OCI-LY3 (cell line): Measurements from ENCODE around the gene EZH1.

Experiments
- H2AFZ ChIP-seq: fragments of 200-600, 300-600 bp; shearing (Covaris generic); 2 replicates; pipeline ENCODE4 v1.6.0; 2014; ENCODE audit warnings: antibody characterized with exemption, low read depth, low read length
- H3K27ac ChIP-seq: fragments of 200-600, 300-600 bp; sonication (generic); 2 replicates; pipeline ENCODE4 v1.5.1; 2014; ENCODE audit warnings: mild to moderate bottlenecking, low read length, moderate library complexity, mixed read lengths
- H3K27me3 ChIP-seq: fragments of 200-600, 300-600 bp; sonication (generic); 2 replicates; pipeline ENCODE4 v1.6.1; 2014; ENCODE audit warnings: low read depth, low read length, mixed read lengths
- H3K36me3 ChIP-seq: fragments of 200-600, 300-600 bp; sonication (generic); replicated peaks from 2 replicates; pipeline ENCODE3; 2014; ENCODE audit warnings: low read depth, low read length, mixed read lengths
- H3K4me1 ChIP-seq: fragments of 300-600, 200-600 bp; sonication (generic); 2 replicates; pipeline ENCODE4 v1.6.1; 2014; ENCODE audit warnings: low read length, mixed read lengths
- H3K4me2 ChIP-seq: fragments of 200-600, 300-600 bp; sonication (generic); 2 replicates; pipeline ENCODE4 v1.6.1; 2014; ENCODE audit warnings: low read length, mixed read lengths
- H3K4me3 ChIP-seq: fragments of 300-600, 200-600 bp; sonication (generic); 2 replicates; pipeline ENCODE4 v1.5.1; 2014; ENCODE audit warnings: antibody characterized with exemption, mild to moderate bottlenecking, low read length, moderate library complexity
- H3K79me2 ChIP-seq: fragments of 300-600, 200-600 bp; shearing (Covaris generic); 2 replicates; pipeline ENCODE4 v1.6.1; 2014; ENCODE audit warnings: mild to moderate bottlenecking, low read length, mixed read lengths
- H3K9ac ChIP-seq: fragments of 300-600, 200-600 bp; shearing (Covaris generic); 2 replicates; pipeline ENCODE4 v1.6.0; 2014; ENCODE audit warnings: mild to moderate bottlenecking, low read length, moderate library complexity
- H3K9me3 ChIP-seq: fragments of 200-600, 300-600 bp; shearing (Covaris generic); 2 replicates; pipeline ENCODE4 v1.6.1; 2014; ENCODE audit warnings: low read length, mixed read lengths; ENCODE audit not compliant: insufficient read depth
- H4K20me1 ChIP-seq: fragments of 200-600, 300-600 bp; sonication (generic); 2 replicates; pipeline ENCODE4 v1.6.1; 2016; ENCODE audit warnings: low read length, mixed read lengths; ENCODE audit not compliant: insufficient read depth
- CTCF ChIP-seq: fragments of 200-600, 300-600 bp; sonication (generic); IDR thresholded peaks from 2 replicates; pipeline ENCODE4 v1.5.1; 2014; ENCODE audit warnings: antibody characterized with exemption, low read length, low read depth
- EZH2phosphoT487 ChIP-seq: fragments of 200-600 bp; shearing (Covaris generic); IDR thresholded peaks from 2 replicates; pipeline ENCODE4 v1.6.1; 2018; ENCODE audit warnings: antibody characterized with exemption, mixed run types, low read depth

Gene EZH1

DNA sequence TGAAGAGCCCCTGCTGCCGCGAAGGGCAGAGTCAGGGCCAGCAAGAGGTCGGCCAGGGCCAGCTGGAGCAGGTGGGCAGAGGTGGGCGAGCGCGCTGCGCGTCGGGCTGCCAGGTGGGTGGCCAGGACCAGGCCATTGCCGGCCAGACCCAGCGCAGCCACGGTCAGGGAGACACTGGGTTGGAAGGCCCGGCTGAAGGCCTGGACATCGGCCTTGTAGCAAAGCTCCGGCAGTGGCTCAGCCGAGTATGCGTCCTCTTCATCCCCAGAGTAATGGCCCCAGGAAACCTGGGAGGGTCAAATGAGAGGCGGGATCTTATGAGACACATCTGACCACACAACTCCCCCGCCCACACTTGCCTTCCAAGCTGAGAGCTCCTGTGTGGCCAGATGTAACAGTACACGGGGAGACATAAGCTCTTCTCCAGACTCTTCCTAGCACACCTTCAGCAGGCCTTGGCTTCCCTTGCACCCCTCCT is 64.5 kb downstream of the EZH1 start:
- peak overlapping the region; percentile 97 for H3K4me2 ChIP-seq
- H3K27me3 ChIP-seq: peaks cover 8% of the 10 kb centered on the region
- H3K9me3 ChIP-seq: no peaks in the 10 kb centered on the region
- peak overlapping the region; percentile 84 for H3K27ac ChIP-seq
- no peaks in the 10 kb centered on the region for H4K20me1 ChIP-seq
- H3K36me3 ChIP-seq: peaks cover 6% of the 10 kb centered on the region
- no peak for TF ChIP-seq EZH2phosphoT487
- no peak for TF ChIP-seq CTCF
- peaks cover 48% of the 10 kb centered on the region for H3K4me1 ChIP-seq
- no peak overlapping the region; the same call in 1 of the 2 replicates for H2AFZ ChIP-seq
- peaks cover 34% of the 10 kb centered on the region for H3K79me2 ChIP-seq
- H3K4me3 ChIP-seq: peak overlapping the region; percentile 82
- H3K9ac ChIP-seq: peak overlapping the region; percentile 75

DNA sequence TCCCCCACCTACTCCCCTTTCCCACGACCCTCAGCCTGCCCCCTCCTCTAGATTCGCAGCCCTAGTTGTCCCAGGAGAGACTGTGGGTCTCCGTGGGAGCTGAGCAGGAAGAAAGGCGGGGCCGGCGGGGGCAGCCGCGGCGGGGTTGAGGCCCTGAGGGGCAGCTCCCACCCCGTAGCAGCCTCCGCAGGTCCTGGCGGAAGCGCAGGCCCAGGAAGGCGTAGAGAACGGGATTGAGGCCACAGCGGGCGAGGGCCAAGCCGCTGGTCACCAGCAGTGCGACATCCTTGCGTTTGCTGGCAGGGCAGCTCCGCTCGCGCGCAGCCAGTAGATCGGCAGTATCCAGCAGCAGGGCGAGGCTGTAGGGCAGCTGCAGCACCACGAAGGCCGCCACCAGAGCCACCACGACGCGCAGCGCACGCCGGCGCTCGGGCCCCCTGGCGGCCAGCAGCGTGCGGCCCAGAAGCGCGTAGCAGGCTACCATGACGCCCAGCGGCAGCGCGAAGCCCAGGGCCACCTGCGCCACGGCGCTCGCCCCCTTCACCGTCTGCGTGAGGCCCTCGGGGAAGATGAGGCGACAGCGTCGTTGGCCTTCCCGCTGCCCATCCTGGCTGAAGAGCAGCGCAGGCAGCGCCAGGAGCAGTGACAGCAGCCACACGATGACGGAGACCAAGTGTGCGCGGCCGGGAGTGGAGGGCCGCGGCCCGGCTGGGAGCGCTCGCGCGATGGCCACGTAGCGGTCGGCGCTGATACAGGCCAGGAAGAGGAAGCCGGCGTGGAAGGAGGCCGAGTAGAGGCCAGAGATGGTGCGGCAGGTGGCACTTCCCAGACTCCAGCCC is 65.1 kb downstream of the EZH1 start:
- Histone ChIP-seq H3K27me3 (peaks cover 12% of the 10 kb centered on the region), H3K36me3 (peaks cover 2% of the 10 kb centered on the region), H3K9ac (peak overlapping the region; percentile 75), H3K9me3 (no peaks in the 10 kb centered on the region), H3K4me1 (peaks cover 55% of the 10 kb centered on the region), H3K27ac (peak overlapping the region; percentile 84), H2AFZ (peak overlapping the region; percentile 43; the same call in 1 of the 2 replicates), H3K4me3 (peak overlapping the region; percentile 82), H3K79me2 (peaks cover 37% of the 10 kb centered on the region), H4K20me1 (peaks cover 1% of the 10 kb centered on the region; the same call in 1 of the 2 replicates), H3K4me2 (peak overlapping the region; percentile 97)
- no peak for TF ChIP-seq EZH2phosphoT487
- TF ChIP-seq CTCF: peak; percentile 71

GRCh38 chr17:42678951-42679491 is 65.8 kb downstream of the EZH1 start:
- Histone ChIP-seq H3K9ac (peak overlapping the region; percentile 75), H2AFZ (no peak overlapping the region), H3K79me2 (peaks cover 37% of the 10 kb centered on the region), H3K27ac (peak overlapping the region; percentile 84), H4K20me1 (peaks cover 2% of the 10 kb centered on the region; the same call in 1 of the 2 replicates), H3K27me3 (peaks cover 12% of the 10 kb centered on the region), H3K4me1 (peaks cover 62% of the 10 kb centered on the region), H3K36me3 (peaks cover 2% of the 10 kb centered on the region), H3K4me2 (peak overlapping the region; percentile 97), H3K9me3 (no peaks in the 10 kb centered on the region), H3K4me3 (peak overlapping the region; percentile 82)
- TF ChIP-seq CTCF (no peak), EZH2phosphoT487 (no peak)
